T-helper 2 cell treated with Interferon-gamma antibody and Interleukin-4, amounts not matched to agents 5 μg/mL and 100 μg/mL, for 36 hours (primary cell): Measurements from ENCODE around the gene APOBEC3F.

Source experiments
- DNase-seq: peaks from one replicate; pipeline ENCODE4 v3.0.0; 2021; ENCODE audit warnings: low spot score
- H3K27ac Mint-ChIP-seq: one replicate; pipeline ENCODE4 v1.8.0; 2021; ENCODE audit warnings: mild to moderate bottlenecking, mixed read lengths
- H3K27me3 Mint-ChIP-seq: one replicate; pipeline ENCODE4 v1.8.0; 2021; ENCODE audit warnings: low read depth, mixed read lengths
- H3K36me3 Mint-ChIP-seq: one replicate; pipeline ENCODE4 v1.8.0; 2021; ENCODE audit warnings: low read depth, mixed read lengths
- H3K4me1 Mint-ChIP-seq: one replicate; pipeline ENCODE4 v1.8.0; 2021; ENCODE audit warnings: low read depth, mixed read lengths
- H3K4me3 Mint-ChIP-seq: one replicate; pipeline ENCODE4 v1.8.0; 2022; ENCODE audit warnings: mild to moderate bottlenecking, moderate library complexity, mixed read lengths
- H3K9me3 Mint-ChIP-seq: one replicate; pipeline ENCODE4 v1.8.0; 2021; ENCODE audit warnings: mixed read lengths

The APOBEC3F gene

DNA sequence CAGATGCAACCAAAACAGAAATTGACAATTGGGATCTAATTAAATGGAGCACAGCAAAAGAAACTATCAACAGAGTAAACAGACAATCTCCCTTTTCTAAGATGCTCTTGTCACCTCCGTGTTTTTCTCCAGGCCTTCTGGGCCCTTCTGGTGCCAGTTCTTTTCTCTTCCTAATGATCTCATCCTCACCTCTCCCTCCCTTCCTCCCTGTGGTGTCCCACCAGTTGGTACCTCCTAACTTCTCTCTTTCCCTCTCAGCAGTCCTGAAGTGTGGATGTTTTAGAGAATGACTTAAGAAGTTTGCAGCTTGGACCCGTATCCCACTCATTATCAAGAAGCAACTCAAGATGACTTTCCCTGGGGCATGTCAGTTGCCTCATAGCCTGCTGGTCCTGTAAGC lies 62.8 kb downstream of the APOBEC3F start:
- Mint-ChIP-seq H3K27me3 (no peaks in the 10 kb centered on the region), H3K4me1 (peaks cover 21% of the 10 kb centered on the region), H3K36me3 (no peaks in the 10 kb centered on the region), H3K4me3 (no peak overlapping the region), H3K27ac (no peak overlapping the region), H3K9me3 (no peaks in the 10 kb centered on the region)
- DNase-seq = no peak
